ENCODE results near the gene CFAP46.

Gene CFAP46

GRCh38 chr10:132878730-132879407 lies 63.5 kb downstream of the CFAP46 start:
- H3K9me3 ChIP-seq (ENCODE audit: insufficient read depth, low read length, severe bottlenecking) = no peaks in the 10 kb centered on the region
- ATAC-seq (ENCODE audit: insufficient read depth, low read depth) (no peak), DNase-seq (no peak)
- no peak overlapping the region for H3K4me3 ChIP-seq (ENCODE audit: low read depth in 1 of 2, low read length in 2 of 2)
- H3K27ac ChIP-seq (ENCODE audit: low read length) = no peak overlapping the region
- no peaks in the 10 kb centered on the region for H3K4me1 ChIP-seq (ENCODE audit: insufficient read depth, low read length)
- no peak overlapping the region for H3K4me2 ChIP-seq (ENCODE audit: insufficient read depth, low read length)
- no peaks in the 10 kb centered on the region for H3K79me2 ChIP-seq (ENCODE audit: insufficient read depth, low read length)
- no peak overlapping the region for H2AFZ ChIP-seq (ENCODE audit: low read depth, low read length)
- peaks cover 7% of the 10 kb centered on the region; the same call in 1 of the 2 replicates for H4K20me1 ChIP-seq (ENCODE audit: insufficient read depth, low read length)
- TF ChIP-seq CTCF (IDR thresholded peaks at IDR 0.05; ENCODE audit: borderline replicate concordance, extremely low read depth, low read length, poor library complexity, severe bottlenecking) (no peak), EZH2 (IDR thresholded peaks at IDR 0.05; ENCODE audit: borderline replicate concordance, low read depth, low read length, severe bottlenecking) (no peak)
- no peaks in the 10 kb centered on the region for H3K36me3 ChIP-seq (ENCODE audit: insufficient read depth, low read length)
- no peak overlapping the region for H3K9ac ChIP-seq (ENCODE audit: low read depth, low read length)
- H3K27me3 ChIP-seq (ENCODE audit: insufficient read depth, low read length, poor library complexity) = no peaks in the 10 kb centered on the region

- no peak overlapping the region for H3K9ac ChIP-seq (ENCODE audit: low read depth, low read length)
- no peaks in the 10 kb centered on the region for H3K4me1 ChIP-seq (ENCODE audit: insufficient read depth, low read length)
- DNase-seq = no peak
- H3K9me3 ChIP-seq (ENCODE audit: insufficient read depth, low read length, severe bottlenecking) = no peaks in the 10 kb centered on the region
- no peak for TF ChIP-seq CTCF (IDR thresholded peaks at IDR 0.05; ENCODE audit: borderline replicate concordance, extremely low read depth, low read length, poor library complexity, severe bottlenecking)
- TF ChIP-seq EZH2 (IDR thresholded peaks at IDR 0.05; ENCODE audit: borderline replicate concordance, low read depth, low read length, severe bottlenecking) = no peak
- H3K36me3 ChIP-seq (ENCODE audit: insufficient read depth, low read length) = no peaks in the 10 kb centered on the region
- no peak overlapping the region for H3K27ac ChIP-seq (ENCODE audit: low read length)
- no peak overlapping the region for H2AFZ ChIP-seq (ENCODE audit: low read depth, low read length)
- no peaks in the 10 kb centered on the region for H3K79me2 ChIP-seq (ENCODE audit: insufficient read depth, low read length)
- no peak for ATAC-seq (ENCODE audit: insufficient read depth, low read depth)
- H3K4me3 ChIP-seq (ENCODE audit: low read depth in 1 of 2, low read length in 2 of 2) = no peak overlapping the region
- peaks cover 7% of the 10 kb centered on the region; the same call in 1 of the 2 replicates for H4K20me1 ChIP-seq (ENCODE audit: insufficient read depth, low read length)
- H3K4me2 ChIP-seq (ENCODE audit: insufficient read depth, low read length) = no peak overlapping the region
- H3K27me3 ChIP-seq (ENCODE audit: insufficient read depth, low read length, poor library complexity) = no peaks in the 10 kb centered on the region
Observed at GRCh38 chr10:132878091-132878729, 64.2 kb downstream of the CFAP46 start.

GRCh38 chr10:132877473-132877872 lies 64.9 kb downstream of the CFAP46 start:
- no peaks in the 10 kb centered on the region for H3K79me2 ChIP-seq (ENCODE audit: insufficient read depth, low read length)
- no peaks in the 10 kb centered on the region for H3K9me3 ChIP-seq (ENCODE audit: insufficient read depth, low read length, severe bottlenecking)
- DNase-seq = no peak
- H3K36me3 ChIP-seq (ENCODE audit: insufficient read depth, low read length) = no peaks in the 10 kb centered on the region
- peaks cover 7% of the 10 kb centered on the region; the same call in 1 of the 2 replicates for H4K20me1 ChIP-seq (ENCODE audit: insufficient read depth, low read length)
- H3K9ac ChIP-seq (ENCODE audit: low read depth, low read length) = no peak overlapping the region
- H3K4me3 ChIP-seq (ENCODE audit: low read depth in 1 of 2, low read length in 2 of 2) = no peak overlapping the region
- H3K27me3 ChIP-seq (ENCODE audit: insufficient read depth, low read length, poor library complexity) = no peaks in the 10 kb centered on the region
- no peak for TF ChIP-seq EZH2 (IDR thresholded peaks at IDR 0.05; ENCODE audit: borderline replicate concordance, low read depth, low read length, severe bottlenecking)
- TF ChIP-seq CTCF (IDR thresholded peaks at IDR 0.05; ENCODE audit: borderline replicate concordance, extremely low read depth, low read length, poor library complexity, severe bottlenecking) = no peak
- no peaks in the 10 kb centered on the region for H3K4me1 ChIP-seq (ENCODE audit: insufficient read depth, low read length)
- no peak overlapping the region for H3K27ac ChIP-seq (ENCODE audit: low read length)
- no peak overlapping the region for H3K4me2 ChIP-seq (ENCODE audit: insufficient read depth, low read length)
- no peak for ATAC-seq (ENCODE audit: insufficient read depth, low read depth)
- no peak overlapping the region for H2AFZ ChIP-seq (ENCODE audit: low read depth, low read length)
